ENCODE measurements around the gene CXorf66.

DNA sequence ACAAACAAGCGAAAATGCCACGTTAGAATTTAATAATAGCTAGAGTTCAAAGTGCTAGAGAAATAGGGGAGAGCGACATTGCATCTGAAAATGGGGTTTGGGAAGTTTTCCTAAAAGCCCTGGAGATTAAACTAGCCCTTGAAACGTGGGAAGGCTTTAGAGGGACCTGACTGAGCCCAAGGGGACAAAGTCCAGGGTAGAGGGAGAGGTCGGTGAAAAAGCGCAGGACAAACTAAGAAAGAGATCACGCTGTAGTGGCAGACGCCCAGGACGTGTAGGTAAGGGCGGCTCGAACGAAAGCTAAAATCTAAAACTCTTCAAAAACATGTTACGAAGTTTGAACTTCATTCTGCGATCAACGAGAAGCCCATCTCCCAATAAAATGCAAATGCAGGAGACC lies 31.4 kb downstream of the CXorf66 start:
- TF ChIP-seq, protein P1, sequence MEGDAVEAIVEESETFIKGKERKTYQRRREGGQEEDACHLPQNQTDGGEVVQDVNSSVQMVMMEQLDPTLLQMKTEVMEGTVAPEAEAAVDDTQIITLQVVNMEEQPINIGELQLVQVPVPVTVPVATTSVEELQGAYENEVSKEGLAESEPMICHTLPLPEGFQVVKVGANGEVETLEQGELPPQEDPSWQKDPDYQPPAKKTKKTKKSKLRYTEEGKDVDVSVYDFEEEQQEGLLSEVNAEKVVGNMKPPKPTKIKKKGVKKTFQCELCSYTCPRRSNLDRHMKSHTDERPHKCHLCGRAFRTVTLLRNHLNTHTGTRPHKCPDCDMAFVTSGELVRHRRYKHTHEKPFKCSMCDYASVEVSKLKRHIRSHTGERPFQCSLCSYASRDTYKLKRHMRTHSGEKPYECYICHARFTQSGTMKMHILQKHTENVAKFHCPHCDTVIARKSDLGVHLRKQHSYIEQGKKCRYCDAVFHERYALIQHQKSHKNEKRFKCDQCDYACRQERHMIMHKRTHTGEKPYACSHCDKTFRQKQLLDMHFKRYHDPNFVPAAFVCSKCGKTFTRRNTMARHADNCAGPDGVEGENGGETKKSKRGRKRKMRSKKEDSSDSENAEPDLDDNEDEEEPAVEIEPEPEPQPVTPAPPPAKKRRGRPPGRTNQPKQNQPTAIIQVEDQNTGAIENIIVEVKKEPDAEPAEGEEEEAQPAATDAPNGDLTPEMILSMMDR (IDR thresholded peaks at IDR 0.05) = no peak
- TF ChIP-seq POLR2A (IDR thresholded peaks at IDR 0.05) = no peak
